Activated T-cell treated with anti-CD3 and anti-CD28 coated beads, Interleukin-2, amount 50 U/mL, for 48 hours (primary cell): ENCODE measurements around the gene TM7SF2.
"Not testable (repeated sequence)": the region's sequence is repeated elsewhere in the genome, so short reads cannot be mapped to it uniquely, and the experiment has no call there.

ENCODE experiments used
- DNase-seq, 2 experiments: peaks; one replicate each; pipeline ENCODE4 v3.0.0-alpha.2; 2020

Gene TM7SF2

DNA sequence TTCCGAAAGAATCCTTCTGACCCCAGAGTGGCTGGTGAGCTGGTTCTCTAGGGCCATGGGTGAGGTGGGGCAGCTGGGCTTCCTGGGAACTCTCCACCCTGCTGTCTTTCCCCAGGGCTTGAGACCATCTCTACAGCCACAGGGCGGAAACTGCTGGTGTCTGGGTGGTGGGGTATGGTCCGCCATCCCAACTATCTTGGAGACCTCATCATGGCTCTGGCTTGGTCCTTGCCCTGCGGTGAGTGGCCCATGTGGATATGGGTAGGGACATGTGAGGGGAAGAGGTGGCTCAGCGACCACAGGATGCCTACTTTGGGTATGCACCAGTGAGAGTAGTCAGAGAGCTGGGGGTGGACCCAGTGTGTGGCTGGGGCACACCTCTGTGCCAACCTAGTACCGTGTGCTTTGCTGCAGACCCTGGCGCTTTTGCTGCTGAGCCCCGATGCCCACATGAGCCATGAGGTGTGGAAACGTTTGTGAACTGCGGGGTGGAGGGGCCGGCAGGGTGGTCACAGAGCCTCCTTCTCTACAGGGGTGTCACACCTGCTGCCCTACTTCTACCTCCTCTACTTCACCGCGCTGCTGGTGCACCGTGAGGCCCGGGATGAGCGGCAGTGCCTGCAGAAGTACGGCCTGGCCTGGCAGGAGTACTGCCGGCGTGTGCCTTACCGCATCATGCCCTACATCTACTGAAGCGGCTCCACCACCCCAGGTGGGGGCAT is 3.9 kb downstream of the TM7SF2 start:
- no peak for DNase-seq

DNA sequence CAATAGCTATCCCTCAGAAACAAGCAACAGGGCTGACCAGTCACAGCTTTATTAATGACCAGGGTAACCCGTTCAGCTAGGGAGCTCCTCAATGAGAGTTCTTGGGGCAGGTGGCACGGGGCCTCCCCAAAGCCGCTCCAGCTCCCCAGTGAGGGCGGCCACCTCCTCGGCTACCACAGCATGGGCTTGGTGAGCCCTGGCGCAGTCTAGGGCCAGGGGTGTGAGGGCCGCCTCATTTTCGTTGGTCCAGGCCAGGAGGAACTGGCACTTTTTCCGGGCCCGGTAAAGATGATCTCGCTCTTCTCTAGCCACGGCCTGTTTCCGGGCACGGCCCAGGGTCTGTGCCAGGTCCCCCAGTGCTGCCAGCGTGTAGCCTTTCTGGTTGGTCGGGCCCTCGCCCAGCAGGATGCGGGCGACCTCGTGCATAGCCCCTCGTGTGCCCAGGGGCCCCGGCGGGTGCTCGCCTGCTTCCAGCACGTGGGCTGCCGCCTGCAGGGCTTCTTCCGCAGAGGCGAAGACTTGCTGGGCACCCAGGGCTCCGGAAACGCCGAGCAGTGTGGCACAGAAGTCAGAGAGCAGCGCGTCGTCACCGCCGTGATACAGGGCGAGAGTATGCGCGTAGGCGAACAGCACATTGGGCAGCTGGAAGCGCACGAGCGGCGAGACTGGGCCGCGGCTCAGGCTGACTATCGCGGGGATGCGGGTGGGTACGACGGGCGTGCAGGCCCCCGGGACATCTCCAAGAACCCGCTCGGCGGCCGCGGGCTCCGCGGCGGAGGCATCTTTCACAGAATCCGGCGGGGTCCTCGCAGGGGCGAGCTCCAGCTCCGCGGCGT is 4.9 kb downstream of the TM7SF2 start:
- DNase-seq = peak; percentile 74 to 82

DNA sequence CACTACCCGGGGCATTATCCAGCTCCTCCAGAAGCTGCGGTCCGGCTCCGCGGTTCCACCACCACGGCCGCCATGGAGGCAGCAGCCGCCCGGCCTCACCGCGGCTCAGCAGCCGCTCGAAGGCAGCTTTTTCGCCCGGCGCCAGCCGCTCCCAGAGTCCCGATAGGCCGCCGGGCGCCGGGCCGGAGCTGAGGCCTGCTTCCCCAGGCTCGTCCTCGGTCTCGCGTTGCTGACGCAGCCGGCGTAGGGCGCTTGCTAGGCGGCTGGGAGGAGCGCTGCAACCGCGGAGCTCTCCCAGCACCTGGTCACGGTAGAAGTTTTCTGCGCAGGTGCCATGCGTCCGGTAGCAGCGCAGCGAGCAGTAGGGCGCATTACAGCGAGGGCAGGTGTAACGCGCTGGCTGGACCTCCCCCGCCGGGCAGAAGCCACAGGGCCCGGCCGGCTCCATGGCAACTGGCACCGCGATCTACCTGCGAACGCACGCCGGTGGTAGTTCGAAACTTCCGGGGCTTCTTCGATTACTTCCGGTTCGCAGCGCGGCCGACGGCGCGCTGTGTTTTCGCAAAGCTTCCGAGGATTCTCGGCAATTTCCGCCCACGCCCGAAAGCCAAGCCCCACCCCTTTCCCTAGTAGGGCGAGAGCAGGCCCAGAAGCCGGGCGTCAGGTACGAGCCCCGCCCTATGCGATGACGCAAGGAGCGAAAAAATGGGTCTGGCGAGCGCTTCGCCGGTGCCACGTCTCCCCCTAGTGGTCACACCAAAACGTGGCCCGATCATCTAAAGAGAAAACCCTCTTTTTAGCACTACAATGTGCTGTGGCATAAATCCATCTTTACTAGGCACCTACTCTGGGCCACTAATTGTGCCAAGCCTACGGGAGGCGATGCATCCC is 5.8 kb downstream of the TM7SF2 start, which contains the start of gene ZNHIT2:
Gene ZNHIT2, minus strand, starts transcription at position 496 of the 891 bp plus-strand sequence. Its CDS starts 48 bp downstream, at position 448.
- peak; percentile 100 for DNase-seq

DNA sequence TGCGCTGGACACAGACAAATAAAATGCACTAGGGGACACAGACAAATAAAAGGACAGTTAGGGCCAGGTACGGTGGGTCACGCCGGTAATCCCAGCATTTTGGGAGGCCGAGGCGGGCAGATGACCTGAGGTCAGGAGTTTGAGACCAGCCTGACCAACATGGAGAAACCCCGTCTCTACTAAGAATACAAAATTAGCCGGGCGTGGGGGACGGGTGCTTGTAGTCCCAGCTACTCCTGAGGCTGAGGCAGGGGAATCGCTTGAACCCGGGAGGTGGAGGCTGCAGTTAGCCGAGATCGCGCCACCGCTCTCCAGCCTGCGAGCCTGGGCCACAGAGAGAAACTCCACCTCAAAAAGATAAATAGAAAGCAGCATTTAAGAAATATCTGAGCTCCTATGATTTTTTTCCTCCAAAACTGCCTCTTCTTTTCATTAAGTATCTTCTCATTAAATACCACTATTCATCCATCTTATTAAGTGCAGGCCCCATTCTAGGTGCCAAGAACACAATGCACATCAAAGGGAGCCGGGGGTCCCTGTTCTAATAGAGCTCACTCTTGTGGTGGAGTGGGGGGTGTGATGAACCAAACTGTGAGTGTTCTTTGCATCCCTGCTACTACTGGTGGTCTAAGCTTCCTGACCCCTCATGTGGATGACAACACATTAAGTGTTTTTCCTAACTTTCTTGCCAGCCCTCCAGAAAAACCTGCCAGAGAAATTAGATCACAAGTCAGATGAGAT is 6.6 kb downstream of the TM7SF2 start:
- DNase-seq = no peak

DNA sequence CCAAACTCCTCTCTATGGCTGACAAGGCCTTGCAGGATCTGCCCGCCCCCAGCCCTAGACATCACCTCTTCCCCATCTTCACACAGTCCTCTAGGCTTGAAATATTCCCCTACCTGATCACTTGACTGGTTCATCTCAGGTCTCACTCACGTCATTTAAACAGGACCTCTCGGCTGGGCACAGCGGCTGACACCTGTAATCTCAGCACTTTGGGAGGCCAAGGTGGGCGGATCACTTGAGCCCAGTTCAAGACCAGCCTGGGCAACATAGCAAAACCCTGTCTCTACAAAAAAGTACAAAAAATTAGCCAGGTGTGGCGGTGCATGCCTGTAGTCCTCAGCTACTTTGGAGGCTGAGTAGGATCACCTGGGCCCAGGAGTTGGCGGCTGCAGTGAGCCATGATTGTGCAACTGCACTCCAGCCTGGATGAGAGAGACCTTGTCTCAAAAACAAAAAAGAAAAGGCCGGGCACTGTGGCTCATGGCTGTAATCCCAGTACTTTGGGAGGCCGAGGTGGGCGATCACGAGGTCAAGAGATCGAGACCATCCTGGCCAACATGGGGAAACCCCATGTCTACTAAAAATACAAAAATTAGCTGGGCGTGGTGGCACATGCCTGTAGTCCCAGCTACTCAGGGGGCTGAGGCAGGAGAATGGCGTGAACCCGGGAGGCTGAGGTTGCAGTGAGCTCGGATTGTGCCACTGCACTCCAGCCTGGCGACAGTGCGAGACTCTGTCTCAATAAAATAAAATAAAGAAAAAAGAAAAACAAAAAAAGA is 7.4 kb downstream of the TM7SF2 start:
- DNase-seq = not testable (repeated sequence)

DNA sequence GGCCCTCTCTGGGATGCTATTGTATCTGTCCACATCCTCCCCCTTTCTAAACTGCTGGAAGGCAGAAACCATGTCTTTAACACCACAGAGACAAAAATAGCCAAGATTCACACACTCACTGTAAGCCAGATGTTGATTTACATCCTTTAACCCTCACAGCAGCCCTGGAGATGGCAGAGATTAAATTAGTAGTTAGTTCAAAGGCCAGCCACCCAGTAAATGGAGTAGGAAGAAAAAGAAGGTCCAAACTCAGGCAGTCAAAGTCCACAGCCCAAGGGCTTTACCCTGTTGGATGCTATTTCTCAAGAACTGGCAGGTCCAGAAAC is 8.0 kb downstream of the TM7SF2 start:
- DNase-seq = no peak

DNA sequence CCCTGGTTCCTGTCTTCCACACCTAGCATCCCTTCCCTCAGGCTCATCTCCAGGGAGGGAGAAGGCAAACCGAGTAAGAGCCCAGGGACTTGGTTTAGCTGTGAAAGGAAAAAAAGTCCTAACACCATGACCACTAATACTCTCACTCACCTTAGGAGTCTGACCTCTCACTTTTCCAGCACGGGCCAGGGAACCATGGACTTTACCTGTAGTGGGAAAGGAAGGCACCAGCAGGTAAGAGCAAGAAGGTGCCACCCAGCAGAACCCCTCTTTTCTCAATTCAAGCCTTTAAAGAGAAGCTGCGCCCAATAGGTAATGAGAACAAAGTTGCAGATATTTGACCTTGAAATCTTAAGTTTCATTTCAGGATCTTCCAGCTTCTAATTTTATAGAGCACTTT is 9.2 kb downstream of the TM7SF2 start:
- DNase-seq = no peak

DNA sequence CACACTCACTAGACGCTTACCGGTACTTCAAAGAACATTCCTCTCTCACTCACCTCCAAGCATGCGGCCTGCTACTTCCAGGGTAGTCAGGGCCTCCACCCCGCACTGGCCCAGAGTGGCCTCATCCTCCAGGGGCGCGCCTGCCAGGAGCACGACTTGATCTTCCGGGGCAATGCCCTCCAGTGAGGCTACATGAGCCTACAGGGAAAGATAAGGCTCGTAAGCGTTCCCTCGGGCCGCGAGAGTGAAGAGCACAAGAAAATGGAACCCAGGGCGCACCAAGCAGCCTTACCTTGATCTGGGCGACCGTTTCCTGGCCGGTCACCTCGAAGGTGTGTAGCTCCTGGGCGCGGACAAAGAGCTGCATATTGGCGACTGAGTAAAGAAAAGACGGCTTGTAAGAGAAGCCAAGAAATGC is 9.8 kb downstream of the TM7SF2 start:
- peak in 1 of 2 experiments; percentile 55 for DNase-seq

DNA sequence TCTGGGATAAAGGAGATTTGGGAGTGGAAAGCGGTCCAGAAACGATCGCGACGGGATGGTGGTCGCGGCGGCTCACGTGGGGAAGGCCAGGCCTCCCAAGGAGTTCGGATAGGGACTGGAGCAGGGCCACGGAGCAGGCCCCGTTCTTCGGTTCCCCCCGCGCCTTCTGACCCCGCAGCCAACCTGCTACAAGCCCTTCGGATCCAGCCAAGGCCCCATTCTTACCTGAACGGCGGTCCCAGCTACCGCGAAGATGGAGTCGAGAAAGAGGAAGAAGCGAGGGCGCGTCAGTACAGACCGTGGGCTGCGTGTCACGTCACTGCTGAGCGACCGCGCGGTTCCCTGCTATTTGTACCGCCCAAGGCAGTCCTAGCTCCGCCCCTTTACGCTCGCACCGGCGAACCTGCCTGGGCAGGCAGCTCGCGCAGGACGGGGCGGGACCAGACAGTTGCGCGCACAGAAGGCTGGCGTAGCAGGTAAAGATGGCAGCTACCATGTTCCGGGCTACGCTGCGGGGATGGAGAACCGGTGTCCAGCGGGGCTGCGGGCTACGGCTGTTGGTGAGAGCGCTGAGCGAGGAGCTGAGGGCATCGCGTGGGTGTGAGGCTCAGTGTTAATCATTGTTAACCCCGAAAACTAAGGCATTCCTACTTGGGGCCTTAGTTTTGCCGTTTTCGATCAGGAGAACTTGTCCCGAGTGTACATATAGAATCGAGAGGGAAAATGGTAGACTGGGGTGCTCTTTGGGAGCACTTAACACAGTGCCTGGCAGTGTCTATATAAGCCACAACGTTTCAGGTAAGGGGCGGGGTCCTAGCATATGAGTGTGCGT is 10.4 kb downstream of the TM7SF2 start, which contains the start of the genes FAU and MRPL49:
Gene FAU, minus strand, starts transcription at position 270 of the 832 bp plus-strand sequence. CDS start 321 bp downstream, outside the sequence.
Gene MRPL49, plus strand, starts transcription at position 457 of the 832 bp plus-strand sequence. Its CDS starts 26 bp downstream, at position 483.
- peak; percentile 98 to 99 for DNase-seq

DNA sequence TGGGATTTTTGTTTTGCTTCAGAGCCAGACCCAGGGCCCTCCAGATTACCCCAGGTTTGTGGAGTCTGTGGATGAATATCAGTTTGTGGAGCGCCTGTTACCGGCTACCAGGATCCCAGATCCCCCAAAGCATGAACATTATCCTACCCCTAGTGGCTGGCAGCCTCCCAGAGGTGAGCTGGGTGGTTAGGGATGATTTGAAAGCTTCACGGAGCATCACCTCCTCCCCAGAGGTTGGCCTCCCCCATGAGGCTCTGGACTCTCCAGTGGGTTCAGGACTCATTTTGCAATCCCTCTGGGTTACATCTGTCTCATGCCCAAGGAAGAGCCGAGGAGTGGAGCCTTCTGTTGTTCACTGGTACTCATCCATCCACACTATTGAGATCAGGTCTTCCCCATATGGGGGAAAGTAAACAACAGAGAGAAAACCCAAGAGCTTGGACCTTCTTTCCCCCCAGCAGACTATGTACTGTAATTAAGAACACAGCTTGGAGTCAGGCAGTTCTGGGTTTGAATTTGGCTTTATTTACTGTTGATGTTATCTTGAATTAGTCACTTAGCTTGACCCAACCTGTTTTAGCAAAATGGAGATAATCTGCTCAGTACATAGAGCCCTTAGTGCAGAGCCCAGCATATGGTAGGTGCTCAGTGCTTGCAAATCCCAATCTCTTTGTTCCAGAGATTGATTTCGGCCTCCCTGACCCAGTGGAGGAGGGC is 13.0 kb downstream of the TM7SF2 start:
- DNase-seq = no peak

DNA sequence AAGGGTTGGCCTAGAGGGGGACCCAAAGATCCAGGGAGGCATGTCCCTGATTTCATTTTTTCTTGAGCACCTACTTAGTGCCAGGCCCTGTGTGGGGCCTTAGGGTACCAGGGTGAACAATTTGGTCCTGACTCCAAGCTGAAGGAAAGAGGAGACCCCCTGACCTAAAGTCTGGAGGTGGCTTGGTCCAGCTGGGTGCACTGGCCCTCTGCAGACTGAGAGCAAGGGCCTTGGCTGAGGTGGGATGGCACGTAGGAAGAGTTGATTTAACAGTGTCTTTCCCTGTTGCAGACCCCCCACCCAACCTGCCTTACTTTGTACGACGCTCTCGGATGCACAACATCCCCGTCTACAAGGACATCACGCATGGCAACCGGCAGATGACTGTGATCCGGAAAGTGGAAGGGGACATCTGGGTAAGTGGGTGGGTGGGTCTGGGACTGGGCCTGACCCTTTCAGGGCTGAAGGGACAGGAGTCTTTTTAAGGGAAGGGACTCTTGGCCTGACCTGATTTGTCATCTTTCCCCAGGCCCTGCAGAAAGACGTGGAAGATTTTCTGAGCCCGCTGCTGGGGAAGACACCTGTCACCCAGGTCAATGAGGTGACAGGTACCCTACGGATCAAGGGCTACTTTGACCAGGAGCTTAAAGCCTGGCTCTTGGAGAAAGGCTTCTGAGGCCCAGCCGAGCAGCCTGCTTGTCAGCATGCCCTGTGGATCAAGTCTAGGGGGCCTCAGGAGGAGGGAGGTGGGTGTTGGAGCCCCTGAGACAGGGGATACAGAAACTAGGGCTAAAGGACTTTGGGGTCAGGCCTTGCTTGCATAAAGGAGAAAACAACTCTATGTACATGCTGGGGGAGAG is 13.8 kb downstream of the TM7SF2 start:
- DNase-seq = no peak

DNA sequence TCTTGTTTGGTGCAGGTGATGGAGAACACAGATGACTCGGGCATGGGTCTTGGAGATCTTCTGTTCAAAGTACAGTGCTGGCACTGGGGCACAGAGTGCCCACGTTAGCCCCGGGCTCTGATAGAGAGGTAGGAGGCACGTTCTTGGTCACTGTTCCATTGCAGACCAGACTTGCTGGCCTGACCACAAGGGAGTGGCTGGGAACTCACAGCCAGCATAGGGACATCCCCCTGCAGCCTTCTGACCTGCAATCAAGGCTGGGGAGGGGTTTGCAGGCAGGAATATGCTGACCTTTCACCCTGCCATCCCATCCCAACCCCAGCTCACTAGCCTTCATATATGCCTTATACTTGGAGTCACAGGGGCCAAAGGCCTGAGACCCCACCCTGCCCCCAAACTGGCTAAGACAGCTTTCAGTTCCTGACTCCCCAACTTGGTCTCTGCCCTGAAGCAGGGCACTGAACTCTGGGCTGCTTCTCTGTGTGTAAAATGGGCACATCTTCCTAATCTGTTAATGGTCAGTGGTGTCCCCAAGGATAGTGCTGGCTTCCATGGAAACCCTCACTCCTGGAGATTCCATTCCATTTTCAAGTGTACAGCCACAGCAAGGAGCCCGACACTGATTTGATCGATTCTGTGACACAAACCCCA is 15.1 kb downstream of the TM7SF2 start:
- no peak for DNase-seq

DNA sequence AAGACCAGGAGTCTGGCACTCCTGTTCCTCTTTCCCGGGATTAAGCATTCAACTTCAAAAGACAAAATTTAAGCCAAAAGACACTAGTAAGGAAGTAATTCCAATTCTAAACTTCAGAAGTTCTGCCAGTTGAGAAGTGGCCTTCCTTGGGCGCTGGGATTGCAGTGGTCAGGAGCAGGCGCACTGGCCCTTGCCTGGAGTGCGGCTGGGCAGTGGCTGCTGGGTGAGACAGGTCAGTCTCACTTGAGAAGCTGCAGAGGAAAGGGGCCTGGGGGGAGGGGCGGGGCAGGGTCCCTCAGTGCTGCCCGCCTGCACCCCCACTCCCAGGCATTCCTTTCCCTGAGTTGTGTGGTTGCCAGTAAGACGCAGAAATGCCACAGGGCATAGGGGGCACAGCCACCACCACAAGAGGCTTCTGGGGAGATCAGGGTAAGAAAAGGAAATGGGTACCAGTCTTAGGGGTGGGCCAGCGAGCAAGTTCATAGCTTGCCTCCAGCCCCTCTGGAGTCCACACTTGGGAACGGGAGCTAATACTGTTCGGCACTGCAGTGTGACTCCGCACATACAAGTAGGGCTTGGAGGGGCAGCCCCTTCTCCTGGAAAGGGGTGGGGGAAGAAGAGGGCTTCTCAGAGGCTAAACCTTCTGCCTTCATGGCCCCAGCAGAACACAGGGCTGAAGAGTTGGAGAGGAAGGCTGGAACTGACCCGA is 16.0 kb downstream of the TM7SF2 start:
- no peak for DNase-seq

DNA sequence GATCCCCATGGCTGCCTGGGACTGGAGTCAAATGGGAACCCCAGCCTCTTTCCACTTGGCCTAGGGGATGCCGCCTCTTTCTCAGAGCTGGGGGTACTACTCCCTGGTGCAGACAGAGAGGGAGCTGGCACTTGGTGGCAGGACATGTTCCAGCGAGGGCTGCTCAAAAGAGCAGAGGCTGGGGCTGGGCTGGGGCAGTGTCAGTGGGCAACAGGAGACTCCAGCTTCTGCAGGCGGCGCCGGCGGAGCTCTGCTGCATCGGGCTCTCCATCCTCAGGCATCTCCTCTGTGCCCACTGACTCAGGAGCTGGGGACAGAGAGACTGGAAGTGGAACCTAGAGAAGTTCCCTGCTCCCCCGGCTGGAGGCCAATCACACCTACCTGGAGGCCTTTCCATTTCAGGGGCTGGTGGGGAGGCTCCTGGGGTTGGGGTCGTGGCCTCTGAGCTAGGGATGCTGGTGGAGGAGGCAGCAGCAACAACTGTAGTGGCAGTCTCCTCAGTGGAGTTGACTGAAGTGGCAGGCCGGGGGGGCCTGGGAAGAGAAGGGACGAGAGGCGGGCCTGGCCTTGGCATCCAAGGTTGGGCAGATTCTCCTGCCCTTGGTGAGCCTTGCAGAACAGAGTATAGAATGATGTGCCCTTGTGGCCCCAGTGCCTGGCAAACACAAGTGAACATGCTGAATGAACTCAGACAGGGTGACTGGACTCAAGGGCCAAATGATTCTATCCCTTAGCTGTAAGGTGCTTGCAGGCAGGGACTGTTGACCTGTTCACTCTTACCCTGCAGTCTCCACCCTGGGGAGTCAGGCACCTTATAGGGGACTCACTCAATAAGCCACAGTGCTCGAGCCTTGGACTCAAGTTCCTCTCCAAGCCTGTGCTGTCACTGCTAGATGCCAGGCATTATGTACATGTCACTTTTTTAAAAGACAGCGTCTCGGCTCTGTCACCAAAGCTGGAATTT is 16.8 kb downstream of the TM7SF2 start:
- no peak for DNase-seq

DNA sequence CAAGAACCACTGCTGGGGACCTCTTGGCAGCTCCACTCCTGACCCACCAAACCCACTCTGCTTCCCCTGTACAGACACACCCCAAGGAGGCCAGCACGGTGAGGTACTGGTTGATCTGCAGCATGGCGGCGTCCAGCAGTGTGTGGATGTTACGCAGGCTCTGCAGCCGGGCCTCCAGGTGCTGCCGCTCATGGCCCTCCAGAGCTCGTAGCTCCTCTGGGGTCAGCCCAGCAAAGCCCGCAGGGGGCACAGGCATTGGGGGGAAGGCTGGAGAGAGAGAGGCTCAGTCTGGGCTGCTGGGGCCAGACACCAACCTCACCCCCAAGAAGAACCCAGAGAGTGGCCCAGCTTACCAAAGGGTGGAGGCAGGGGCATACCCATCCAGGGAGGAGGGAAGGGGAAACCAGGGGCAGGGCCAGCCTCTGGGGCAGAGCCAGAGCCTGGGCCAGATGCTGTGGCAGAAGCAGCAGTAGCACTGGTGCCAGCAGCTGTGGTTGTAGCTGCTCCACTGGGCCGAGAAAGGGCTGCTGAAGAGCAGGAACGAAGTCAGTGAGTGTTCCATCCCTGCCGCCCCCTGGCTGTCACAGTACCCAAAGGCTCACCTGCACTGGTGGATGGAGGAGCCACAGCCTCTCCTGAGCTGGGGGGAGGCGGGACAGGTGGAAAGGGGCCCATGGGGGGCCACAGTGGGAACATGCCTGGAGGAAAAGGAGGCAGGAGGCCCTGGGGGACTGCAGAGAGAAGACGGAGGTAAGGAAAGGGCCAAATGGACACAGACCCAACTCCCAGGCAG is 18.2 kb downstream of the TM7SF2 start:
- no peak for DNase-seq
